D721Med (cell line): ENCODE data around the gene ACTR2.

Source experiments
- DNase-seq: peaks from one replicate; pipeline ENCODE4 v3.0.0; 2011; ENCODE audit warnings: low spot score; ENCODE audit not compliant: insufficient read length
- FAIRE-seq: peaks from 2 replicates; lab custom pipeline; 2011; peaks lifted over from hg19 to GRCh38; lab: Jason Lieb, UNC
- CTCF ChIP-seq: IDR thresholded peaks from 2 replicates; pipeline ENCODE4 v1.5.1; 2012; ENCODE audit warnings: mild to moderate bottlenecking, control low read depth; ENCODE audit not compliant: insufficient read depth; ENCODE audit errors: missing control alignments

Gene ACTR2

DNA sequence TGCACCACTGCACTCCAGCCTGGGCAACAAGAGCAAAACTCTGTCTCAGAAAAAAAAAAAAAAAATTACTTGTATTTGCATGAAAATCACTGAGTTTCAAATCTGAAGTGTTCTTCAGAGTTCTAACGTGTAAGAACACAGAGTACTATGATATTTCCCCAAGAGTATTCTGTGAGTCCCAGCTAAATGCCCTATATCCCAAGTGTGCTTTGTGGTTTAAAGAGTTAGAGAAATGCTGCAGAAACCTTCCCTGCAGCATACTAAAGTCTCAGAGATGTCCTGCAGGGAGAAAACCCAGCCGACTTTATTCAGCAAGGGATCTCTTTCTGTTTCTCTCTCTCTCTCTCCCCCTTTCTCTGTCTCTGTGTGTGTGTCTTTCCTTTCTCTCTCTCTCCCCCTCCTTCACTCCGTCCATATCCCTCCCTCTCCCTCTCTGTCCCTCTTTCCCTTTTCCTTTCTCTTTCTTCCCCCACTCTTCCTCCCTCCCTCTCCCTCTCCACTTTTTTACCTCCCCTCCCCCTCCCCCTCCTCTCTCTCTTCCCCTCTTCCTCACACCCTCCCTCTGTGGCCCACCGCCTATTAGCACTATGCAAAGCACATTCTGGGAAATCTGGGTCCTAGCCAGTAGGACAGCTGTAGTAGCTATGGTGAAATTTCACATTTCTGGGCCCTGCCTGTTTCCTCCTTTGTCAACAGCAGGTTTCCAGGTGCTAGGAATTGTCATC, 54.2 kb downstream of the ACTR2 start:
- TF ChIP-seq CTCF = no peak
- no peak for DNase-seq
- no peak for FAIRE-seq

DNA sequence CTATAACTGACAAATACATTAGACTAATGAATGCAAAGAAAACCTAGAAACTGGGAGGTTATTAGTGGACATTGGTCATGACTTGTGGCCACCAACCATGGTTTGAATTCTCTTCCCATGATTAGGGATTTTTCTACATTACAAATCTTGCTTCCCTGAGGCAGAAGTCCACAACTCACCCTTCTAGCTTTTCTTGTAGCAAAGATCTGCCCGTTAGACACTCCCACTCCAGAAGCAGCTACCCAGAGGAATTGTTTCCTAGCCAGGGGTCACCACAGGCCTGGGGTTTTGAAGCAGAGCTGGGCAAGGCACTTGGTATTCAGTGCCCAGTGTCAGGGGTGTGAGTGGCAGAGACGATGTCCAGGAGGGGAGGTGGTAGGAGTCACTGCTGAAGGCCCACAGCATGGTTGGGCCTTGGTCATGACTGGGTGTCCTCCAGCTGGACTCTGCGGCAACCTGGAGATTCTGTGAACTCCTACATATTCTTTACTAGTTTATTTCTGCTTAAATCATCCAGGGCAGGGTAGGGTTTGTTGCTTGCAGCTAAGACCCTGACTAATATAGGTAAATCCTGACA, 54.9 kb downstream of the ACTR2 start:
- DNase-seq (no peak), FAIRE-seq (no peak)
- TF ChIP-seq CTCF = no peak

GRCh38 chr2:65287364-65287763, 59.7 kb downstream of the ACTR2 start:
- FAIRE-seq (no peak), DNase-seq (no peak)
- no peak for TF ChIP-seq CTCF

- no peak for DNase-seq
- no peak for TF ChIP-seq CTCF
- no peak for FAIRE-seq
Measured at GRCh38 chr2:65291216-65292105, 63.8 kb downstream of the ACTR2 start.

- no peak for FAIRE-seq
- TF ChIP-seq CTCF = no peak
- no peak for DNase-seq
Measured at GRCh38 chr2:65292106-65292400, 64.4 kb downstream of the ACTR2 start.

DNA sequence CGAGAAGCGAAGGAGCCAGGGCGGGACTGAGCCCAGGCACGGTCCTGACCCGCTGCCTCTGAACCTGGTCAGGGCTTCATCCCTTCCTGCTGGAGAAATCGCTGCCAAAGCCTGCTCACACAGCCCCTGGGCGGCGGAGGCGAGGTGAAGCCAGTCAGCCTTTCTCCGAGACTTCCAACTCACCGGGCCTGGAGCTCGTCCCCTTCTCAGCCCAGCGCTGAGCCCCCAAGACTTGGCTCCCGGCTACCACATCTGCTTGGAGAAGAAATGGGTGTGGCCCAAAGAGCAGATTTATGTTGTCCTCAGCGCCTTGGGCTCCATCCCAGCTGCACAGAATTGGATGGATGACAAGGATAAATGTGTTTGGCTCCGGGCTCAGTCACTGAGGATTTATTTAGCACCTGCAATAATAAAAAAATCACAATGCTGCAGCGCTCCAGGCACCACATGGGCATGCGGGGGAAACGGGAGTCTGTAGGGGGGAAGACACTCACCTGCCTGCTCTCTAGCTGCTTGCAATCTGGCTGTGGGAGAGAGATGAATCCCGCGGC, 64.9 kb downstream of the ACTR2 start:
- no peak for TF ChIP-seq CTCF
- no peak for FAIRE-seq
- DNase-seq = no peak
